Rectal smooth muscle tissue (tissue), 1 donor: ENCODE data around the gene DDIAS.
A peak's percentile ranks its signal among the peaks of the same experiment; 100 is the strongest.
"Not testable (repeated sequence)": the region's sequence is repeated elsewhere in the genome, so short reads cannot be mapped to it uniquely, and the experiment has no call there.

Source experiments
- H3K27ac ChIP-seq: one replicate; pipeline ENCODE4 v1.7.0; 2013; ENCODE audit warnings: low read depth, low read length, inconsistent platforms
- H3K27me3 ChIP-seq: one replicate; pipeline ENCODE4 v1.7.0; 2013; ENCODE audit warnings: low read length; ENCODE audit not compliant: control insufficient read depth, insufficient read depth
- H3K36me3 ChIP-seq: one replicate; pipeline ENCODE4 v1.7.0; 2013; ENCODE audit warnings: low read length; ENCODE audit not compliant: control insufficient read depth, insufficient read depth
- H3K4me1 ChIP-seq: one replicate; pipeline ENCODE4 v1.7.0; 2013; ENCODE audit warnings: low read length; ENCODE audit not compliant: control insufficient read depth, insufficient read depth
- H3K4me3 ChIP-seq: one replicate; pipeline ENCODE4 v1.7.0; 2013; ENCODE audit warnings: low read length
- H3K9ac ChIP-seq: one replicate; pipeline ENCODE4 v1.7.0; 2013; ENCODE audit warnings: low read length

Gene DDIAS, protein sequence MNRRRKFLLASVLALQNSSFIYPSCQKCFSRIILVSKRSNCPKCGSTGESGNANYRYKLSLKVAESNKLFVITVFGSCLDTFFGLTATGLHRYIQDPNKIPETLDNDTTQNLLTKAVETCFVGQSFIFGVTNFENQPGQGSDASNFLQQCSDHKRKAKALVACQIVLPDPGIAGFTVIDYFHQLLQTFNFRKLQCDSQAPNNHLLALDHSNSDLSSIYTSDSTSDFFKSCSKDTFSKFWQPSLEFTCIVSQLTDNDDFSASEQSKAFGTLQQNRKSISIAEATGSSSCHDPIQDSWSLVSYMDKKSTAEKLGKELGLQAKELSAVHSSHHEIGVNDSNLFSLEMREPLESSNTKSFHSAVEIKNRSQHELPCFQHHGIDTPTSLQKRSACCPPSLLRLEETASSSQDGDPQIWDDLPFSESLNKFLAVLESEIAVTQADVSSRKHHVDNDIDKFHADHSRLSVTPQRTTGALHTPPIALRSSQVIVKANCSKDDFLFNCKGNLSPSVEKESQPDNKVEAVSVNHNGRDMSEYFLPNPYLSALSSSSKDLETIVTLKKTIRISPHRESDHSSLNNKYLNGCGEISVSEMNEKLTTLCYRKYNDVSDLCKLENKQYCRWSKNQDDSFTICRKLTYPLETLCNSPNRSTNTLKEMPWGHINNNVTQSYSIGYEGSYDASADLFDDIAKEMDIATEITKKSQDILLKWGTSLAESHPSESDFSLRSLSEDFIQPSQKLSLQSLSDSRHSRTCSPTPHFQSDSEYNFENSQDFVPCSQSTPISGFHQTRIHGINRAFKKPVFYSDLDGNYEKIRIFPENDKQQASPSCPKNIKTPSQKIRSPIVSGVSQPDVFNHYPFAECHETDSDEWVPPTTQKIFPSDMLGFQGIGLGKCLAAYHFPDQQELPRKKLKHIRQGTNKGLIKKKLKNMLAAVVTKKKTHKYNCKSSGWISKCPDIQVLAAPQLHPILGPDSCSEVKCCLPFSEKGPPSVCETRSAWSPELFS

DNA sequence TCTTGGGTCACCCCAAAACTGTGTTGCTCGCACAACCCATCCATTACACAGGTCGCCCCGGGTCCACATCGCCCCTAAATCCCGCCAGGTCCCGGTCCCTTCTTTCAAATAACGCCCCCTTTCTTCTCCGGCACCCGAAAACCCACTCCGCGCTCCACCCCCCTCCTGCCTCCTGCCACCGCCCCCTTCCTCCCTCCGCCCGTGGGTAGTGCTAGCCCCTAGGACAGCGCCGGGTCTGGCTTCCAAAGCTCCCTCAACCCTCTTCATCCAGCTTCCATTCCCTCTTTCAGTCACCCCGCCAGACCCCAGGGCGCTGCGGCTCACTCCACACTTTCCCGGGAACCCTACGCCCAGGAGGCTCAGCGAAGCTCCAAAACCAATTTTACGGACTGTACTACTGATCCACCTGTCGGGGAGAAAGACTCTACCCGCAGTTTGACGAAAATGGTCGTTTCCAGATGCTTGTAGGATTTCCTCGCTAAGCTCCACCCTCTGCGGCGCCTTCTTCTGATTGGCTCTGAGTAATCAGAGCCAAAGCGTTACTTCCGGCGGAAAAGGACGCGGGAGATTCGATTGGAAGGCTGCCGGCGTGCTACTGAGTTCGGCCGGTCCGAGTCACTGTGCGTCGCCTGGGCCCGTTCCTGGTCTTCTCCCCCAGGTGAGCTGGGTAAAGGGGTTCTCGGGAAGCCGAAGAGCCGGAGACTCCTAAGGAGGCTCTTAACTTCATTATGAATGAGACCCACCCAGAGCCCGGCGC is at the start of gene DDIAS:
DDIAS (plus strand) TSS at position 572 of the 757 bp plus-strand sequence. CDS start 13,003 bp downstream, outside the sequence.
- H3K4me3 ChIP-seq: peak within 1 kb of the TSS; percentile 72
- H3K4me1 ChIP-seq: peaks cover 7% of the 10 kb centered on the region
- H3K27me3 ChIP-seq: no peaks in the 10 kb centered on the region
- peak within 1 kb of the TSS; percentile 69 for H3K27ac ChIP-seq
- no peaks in the 10 kb centered on the region for H3K36me3 ChIP-seq
- H3K9ac ChIP-seq: peak within 1 kb of the TSS; percentile 55

DNA sequence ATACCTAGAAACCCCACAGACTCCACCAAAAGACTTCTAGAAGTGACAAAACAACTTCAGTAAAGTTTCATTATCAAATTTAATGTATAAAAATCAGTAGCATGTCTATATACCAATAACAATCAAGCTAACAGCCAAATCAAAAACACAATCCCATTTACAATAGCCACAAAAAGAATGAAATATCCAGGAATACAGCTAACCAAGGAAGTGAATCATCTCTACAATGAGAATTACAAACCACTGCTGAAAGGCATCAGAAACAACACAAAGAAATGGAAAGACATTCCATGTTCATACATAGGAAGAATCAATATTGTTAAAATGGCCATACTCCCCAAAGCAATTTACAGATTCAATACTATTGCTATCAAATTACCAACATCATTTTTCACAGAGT is 47.3 kb upstream of the DDIAS start:
- Histone ChIP-seq H3K9ac (no peak overlapping the region), H3K27ac (no peak overlapping the region), H3K4me3 (no peak overlapping the region), H3K4me1 (peaks cover 3% of the 10 kb centered on the region), H3K36me3 (no peaks in the 10 kb centered on the region), H3K27me3 (no peaks in the 10 kb centered on the region)

DNA sequence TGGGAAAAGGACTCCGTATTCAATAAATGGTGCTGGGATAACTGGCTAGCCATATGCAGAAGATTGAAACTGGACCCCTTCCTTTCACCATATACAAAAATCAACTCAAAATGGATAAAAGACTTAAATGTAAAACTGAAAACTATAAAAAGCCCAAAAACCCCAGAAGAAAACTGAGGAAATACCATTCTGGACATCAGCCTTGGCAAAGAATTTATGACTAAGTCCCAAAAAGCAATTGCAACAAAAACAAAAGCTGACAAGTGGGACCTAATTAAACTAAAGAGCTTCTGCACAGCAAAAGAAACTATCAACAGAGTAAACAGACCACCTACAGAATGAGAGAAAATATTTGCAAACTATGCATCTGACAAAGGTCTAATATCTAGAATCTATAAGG is 46.6 kb upstream of the DDIAS start:
- not testable (repeated sequence) for H3K4me1 ChIP-seq, H3K27ac ChIP-seq, H3K4me3 ChIP-seq, H3K9ac ChIP-seq, H3K36me3 ChIP-seq, H3K27me3 ChIP-seq

DNA sequence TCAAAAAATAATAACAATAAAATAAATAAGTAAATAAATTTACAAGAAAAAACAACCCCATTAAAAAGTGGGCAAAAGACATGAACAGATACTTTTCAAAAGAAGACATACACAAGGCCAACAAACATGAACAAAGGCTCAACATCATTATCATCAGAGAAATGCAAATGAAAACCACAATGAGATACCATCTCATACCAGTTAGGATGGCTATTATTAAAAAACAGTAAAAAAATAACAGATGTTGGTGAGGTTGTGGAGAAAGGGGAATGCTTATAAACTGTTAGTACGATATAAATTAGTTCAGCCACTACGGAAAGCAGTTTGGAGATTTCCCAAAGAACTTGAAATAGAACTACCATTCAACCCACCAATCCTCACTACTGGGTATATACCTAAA is 45.9 kb upstream of the DDIAS start:
- Histone ChIP-seq H3K4me3 (no peak overlapping the region), H3K27ac (no peak overlapping the region), H3K27me3 (no peaks in the 10 kb centered on the region), H3K36me3 (no peaks in the 10 kb centered on the region), H3K9ac (no peak overlapping the region), H3K4me1 (peaks cover 3% of the 10 kb centered on the region)

DNA sequence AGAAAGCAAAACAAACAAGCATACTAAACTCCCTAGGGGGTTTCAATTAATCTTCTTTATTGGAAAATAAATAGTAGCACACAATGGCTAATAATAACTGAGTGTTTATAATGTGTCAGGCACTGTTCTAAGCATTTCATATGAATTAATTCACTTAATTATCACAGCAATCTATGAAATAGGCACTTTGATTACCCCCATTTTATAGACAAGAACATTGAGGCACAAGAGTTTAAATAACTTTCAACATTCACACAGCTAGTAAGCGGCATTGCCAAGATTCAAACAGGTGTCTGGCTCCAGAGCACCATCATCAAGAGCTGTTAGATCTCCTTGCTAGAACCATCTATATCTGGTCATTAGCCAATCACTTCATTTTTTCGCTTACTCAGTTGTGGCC is 44.4 kb upstream of the DDIAS start:
- Histone ChIP-seq H3K9ac (no peak overlapping the region), H3K4me3 (no peak overlapping the region), H3K36me3 (no peaks in the 10 kb centered on the region), H3K27me3 (no peaks in the 10 kb centered on the region), H3K4me1 (peaks cover 3% of the 10 kb centered on the region), H3K27ac (no peak overlapping the region)

DNA sequence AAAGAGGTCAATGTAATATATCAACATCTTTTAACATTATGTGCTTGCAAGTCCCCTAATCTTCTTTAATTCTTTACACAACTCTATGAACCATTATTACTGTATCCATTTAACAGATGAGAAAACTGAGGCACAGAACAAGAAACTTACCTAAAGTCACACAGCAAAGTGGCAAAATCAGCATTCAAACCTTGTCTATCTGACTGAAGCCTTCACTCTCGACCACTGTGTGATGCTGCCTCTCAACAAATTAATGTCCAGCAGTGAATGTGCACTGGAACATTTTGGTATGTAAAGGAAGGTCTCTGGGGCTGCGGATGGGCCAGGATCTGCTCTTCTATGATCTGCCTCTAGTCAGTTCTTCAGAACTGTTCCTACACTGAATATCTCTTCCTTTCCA is 43.4 kb upstream of the DDIAS start:
- H3K9ac ChIP-seq: no peak overlapping the region
- H3K27me3 ChIP-seq: no peaks in the 10 kb centered on the region
- H3K4me1 ChIP-seq: peaks cover 3% of the 10 kb centered on the region
- peak overlapping the region; percentile 15 for H3K27ac ChIP-seq
- H3K36me3 ChIP-seq: no peaks in the 10 kb centered on the region
- H3K4me3 ChIP-seq: no peak overlapping the region

DNA sequence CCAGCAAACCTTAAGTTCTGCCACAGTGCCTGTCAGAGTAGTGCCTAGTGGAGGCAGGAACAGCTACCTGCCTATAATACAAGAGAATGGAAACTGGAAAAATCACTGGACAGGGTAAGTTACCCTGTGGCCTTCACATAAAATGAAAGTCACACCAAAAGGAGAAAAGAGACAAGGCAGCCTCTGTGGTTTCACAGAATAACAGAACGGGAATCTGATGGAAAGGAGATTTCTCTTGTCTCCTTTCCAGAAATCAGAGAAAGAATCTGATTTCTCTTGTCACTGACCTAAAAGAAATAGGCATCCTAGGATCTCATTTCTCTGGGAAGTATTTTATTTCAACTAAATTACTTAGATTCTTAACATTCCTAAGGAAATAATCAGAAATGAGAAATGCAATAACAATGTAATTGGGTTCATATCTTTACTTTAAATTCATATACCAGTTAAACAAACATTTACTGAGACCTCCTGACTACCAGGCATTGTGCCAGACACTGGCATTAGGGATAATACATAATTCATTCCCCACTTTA is 42.9 kb upstream of the DDIAS start:
- no peak overlapping the region for H3K4me3 ChIP-seq
- peak overlapping the region; percentile 15 for H3K27ac ChIP-seq
- H3K4me1 ChIP-seq: peaks cover 3% of the 10 kb centered on the region
- no peaks in the 10 kb centered on the region for H3K36me3 ChIP-seq
- H3K9ac ChIP-seq: no peak overlapping the region
- no peaks in the 10 kb centered on the region for H3K27me3 ChIP-seq

DNA sequence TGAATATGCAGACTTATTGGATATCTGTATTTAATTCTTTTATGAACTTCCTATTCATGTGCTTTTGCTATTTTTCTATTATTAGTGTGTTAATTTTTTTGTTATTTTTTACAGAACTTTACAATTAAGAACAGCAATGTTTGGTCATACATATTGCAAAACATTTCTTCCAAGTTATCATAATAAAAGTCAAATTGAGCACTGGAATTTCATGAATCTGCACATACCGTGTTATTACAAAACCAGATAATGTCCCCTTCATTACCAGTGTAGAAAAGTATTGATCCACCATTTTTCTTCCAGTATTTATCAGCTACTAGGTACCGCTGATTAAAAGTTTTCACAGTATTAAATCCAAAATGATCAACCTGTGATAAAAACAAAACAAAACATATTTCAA is 41.8 kb upstream of the DDIAS start:
- no peak overlapping the region for H3K4me3 ChIP-seq
- H3K9ac ChIP-seq: no peak overlapping the region
- H3K36me3 ChIP-seq: no peaks in the 10 kb centered on the region
- H3K4me1 ChIP-seq: peaks cover 3% of the 10 kb centered on the region
- H3K27ac ChIP-seq: no peak overlapping the region
- H3K27me3 ChIP-seq: no peaks in the 10 kb centered on the region

DNA sequence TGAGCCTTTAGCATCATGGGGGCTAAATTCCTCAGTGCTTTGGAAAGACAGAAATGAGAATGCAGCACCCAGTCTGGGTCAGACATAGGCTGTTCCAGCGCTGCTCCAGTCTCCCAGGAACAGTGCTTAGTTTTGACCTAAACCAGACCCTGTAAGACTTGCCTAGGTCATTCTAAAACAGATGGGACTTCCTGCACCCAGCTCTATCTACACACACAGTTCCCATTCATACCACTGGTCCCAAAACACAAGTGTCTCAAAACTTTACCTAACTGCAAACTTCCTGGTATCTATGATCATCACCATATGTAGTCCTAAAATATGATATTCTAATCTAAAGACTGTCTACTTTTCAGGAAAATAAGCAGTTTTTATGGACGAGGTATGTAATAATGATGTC is 39.2 kb upstream of the DDIAS start:
- H3K4me1 ChIP-seq: peaks cover 3% of the 10 kb centered on the region
- H3K27ac ChIP-seq: no peak overlapping the region
- H3K36me3 ChIP-seq: no peaks in the 10 kb centered on the region
- H3K4me3 ChIP-seq: no peak overlapping the region
- H3K9ac ChIP-seq: no peak overlapping the region
- H3K27me3 ChIP-seq: no peaks in the 10 kb centered on the region

DNA sequence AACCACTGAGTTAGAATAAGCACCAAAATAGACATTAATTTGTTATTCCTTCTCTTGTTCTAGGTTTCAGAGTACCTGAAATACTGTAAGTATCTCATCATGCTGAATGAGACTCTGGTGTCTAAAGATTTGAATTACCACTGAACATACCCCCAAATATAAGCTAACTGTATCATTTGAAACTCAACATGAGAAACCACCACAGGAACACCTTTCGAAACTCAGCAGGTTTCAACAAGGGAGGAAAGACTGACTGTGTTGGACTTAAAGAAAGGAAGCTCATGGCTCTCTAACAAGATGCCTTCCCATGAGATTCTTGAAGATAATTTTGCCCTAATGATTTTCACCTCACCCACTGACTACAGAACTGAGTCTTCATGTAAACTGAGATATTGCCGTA is 38.3 kb upstream of the DDIAS start:
- Histone ChIP-seq H3K4me1 (peaks cover 3% of the 10 kb centered on the region), H3K4me3 (no peak overlapping the region), H3K9ac (no peak overlapping the region)

DNA sequence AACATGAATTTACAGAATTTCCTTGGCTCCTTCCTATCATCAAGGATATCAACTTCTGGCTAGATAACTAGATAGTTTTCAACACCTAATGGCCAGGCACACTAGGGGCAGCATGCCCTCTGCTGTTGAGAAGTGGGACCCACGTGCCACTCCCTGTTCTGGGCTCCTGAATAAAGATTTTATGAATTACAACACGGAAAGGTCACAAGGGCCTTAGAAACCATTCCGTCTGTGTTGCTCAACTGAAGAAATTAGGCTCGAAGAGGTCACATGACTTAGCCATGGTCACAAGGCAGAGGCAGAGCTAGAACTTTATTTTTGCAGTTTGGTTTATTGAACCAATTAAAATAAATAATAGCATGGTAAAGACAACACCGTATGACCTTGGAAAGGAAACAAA is 37.3 kb upstream of the DDIAS start:
- Histone ChIP-seq H3K4me3 (no peak overlapping the region), H3K9ac (no peak overlapping the region), H3K4me1 (no peaks in the 10 kb centered on the region), H3K27me3 (no peaks in the 10 kb centered on the region), H3K27ac (no peak overlapping the region), H3K36me3 (no peaks in the 10 kb centered on the region)

More for the DNA sequence above, 38.3 kb upstream of the DDIAS start:
- Histone ChIP-seq H3K27me3 (no peaks in the 10 kb centered on the region), H3K36me3 (no peaks in the 10 kb centered on the region), H3K27ac (no peak overlapping the region)

DNA sequence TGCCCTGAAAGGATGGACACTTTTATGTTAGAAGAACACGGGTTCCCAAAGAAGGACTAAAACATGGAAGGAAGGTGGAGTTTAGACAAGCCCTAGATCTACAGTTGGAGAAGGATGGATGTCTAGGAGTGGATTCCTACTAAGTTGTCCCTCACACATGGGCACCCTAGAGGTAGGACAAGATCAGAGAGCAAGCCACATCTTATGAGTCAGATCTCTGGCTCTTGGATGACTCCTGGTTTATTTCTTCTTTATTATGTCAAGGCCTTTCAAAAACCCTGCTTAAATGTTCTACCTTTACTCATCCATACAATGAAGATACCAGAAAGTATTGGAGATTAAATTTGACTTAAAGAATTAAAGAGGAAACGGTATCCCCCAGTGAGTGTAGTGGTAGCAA is 35.7 kb upstream of the DDIAS start:
- Histone ChIP-seq H3K4me1 (no peaks in the 10 kb centered on the region), H3K36me3 (no peaks in the 10 kb centered on the region), H3K9ac (no peak overlapping the region), H3K27me3 (no peaks in the 10 kb centered on the region), H3K4me3 (no peak overlapping the region), H3K27ac (no peak overlapping the region)
